Activated CD4-positive, alpha-beta T cell treated with anti-CD3 and anti-CD28 coated beads, Interleukin-2, amount 50 U/mL, for 24 hours (primary cell): ENCODE data around the gene SGCG.
A peak's percentile ranks its signal among the peaks of the same experiment; 100 is the strongest.
"Not testable (repeated sequence)": the region's sequence is repeated elsewhere in the genome, so short reads cannot be mapped to it uniquely, and the experiment has no call there.

Source experiments
- DNase-seq, 2 donors: peaks; one replicate each; pipeline ENCODE4 v3.0.0-alpha.2; 2020; ENCODE audit warnings: low read depth in 1 of 2, low spot score in 1 of 2

Gene SGCG

DNA sequence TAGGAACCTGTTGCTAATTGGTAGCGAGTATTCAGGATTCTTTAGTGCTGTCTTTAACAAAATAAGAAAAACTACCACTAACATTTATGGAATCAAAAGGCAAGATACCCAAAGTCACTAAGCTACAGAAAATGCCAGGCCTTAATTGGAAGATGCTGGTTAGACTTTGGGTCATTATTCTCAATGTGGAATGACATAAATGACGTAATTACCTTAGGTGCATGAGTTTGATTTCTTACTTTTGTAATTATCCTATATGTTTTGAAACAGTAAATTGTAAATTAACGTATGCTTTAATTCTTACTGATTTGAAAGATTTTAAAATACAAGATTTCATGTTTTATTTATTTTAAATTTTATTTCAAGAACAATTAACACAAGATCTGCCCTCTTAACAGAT is 25.0 kb downstream of the SGCG start:
- no peak for DNase-seq

DNA sequence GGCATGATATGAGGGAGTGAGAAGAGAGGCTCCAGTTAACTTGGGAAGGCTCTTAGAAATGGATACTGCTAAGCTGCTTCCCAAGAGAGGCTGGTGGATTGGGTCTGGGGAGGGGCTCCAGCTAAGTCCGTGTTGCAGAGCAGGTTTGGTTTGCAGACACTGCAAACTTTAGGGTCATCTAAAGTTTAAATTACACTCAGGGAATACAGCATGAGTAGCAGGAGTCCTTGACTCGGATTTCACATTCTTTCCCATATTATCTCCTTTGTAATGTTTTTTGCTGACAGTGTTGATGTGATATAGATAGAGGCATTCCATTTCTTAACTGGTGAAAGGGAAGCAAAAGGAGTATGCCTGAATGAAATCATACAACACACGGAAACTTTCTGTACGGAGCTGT is 31.9 kb downstream of the SGCG start:
- DNase-seq: no peak

DNA sequence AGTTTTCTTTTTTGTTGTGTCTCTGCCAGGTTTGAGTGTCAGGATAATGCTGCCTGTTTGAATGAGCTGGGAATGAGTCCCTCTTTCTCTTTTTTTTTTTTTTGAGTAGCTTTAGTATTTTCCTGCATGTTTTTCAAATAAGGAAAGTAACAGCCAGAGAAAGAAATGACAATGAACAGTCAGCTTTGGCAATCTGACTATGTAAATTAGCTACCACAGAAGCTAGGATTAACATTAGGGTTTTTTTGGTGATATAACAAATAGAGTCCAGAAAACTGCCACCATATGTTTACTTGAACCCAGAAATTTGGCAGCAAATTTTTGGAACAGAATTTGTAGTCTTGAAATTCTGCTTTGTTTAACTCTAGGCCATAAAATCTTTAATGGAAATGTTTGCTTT is 50.5 kb downstream of the SGCG start:
- DNase-seq: no peak

DNA sequence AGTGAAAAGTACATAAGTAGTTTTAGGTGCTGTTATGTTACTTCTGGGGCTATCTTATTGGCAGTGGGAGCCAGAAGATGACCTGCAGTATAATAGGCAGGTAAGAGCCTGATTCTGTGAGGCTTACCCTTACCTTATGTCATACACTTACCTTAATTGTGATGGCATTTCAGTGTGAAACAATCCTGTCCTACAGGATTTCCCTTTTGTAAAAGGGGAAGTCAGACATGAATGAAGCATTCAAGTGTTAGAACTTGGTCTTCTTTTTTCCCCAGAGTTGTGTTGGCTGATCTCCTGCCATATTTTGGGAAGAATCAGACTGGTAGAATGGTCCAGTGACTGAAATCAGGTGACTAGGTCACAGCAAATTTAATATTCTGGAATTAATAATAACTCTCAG is 55.2 kb downstream of the SGCG start:
- no peak for DNase-seq

DNA sequence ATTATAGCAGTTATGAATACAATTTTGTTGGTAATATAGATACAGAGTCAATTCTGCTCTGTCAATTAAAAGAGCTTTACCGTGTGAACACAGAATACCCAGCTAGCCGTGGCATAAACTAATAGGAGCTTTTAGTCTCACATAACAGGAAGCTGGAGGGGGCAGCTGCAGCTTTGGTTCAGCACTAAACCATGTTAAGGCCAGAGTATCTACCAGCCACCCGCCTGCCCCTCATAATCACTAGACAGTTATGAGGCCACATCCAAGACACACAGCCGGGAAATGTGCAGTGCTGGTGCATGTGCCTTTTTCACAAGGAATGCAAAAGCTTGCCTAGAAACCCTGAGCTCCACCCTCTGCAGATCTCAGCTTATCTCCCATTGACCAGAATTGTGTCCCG is 62.3 kb downstream of the SGCG start:
- no peak for DNase-seq

DNA sequence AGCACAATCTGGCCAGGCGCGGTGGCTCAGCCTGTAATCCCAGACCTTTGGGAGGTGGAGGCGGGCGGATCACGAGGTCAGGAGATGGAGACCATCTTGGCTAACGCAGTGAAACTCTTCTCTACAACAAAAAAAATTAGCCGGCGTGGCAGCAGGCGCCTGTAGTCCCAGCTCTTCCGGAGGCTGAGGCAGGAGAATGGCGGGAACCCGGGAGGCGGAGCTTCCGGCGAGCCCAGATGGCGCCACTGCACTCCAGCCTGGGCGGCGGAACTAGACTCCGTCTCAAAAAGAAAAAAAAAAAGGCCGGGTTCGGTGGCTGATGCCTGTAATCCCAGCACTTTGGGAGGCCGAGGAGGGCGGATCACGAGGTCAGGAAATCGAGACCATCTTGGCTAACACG is 67.6 kb downstream of the SGCG start:
- DNase-seq: not testable (repeated sequence)

DNA sequence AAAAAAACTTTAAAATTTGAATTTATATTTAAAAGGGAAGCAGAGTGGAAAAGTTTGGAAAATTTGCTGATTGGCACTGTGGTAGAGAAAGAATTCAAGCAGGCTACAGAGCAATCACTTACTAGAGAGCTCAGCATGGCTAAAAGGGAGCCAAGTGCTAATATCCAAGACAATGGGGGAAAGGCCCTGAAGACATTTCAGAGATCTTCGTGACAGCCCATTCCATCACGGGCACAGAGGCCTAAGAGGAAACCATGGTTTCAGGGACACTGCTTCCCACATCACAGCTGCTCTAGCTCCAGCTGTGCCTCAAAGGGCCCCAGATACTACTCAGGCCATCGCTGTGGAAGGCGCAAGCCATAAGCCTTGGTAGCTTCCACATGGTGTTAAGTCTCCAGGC is 73.7 kb downstream of the SGCG start:
- no peak for DNase-seq

DNA sequence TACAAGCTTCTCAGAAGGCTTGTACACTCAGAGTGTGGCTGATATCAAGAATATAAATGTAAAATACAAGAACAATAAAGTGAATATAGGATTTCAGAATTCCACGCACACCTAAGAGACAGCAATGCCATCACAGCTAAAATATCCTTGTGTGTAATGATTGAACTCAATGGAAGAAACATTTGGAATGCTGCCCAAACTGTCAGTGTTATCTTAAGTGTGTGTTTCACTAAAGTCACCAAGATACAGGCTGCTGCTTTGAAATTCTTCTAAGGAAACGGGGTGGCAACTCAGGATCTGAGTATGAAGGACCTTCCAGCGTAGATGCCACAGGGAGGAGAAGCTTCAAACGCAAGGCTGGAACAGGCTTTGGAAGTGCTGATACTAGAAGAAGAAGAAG is 86.8 kb downstream of the SGCG start:
- no peak for DNase-seq

DNA sequence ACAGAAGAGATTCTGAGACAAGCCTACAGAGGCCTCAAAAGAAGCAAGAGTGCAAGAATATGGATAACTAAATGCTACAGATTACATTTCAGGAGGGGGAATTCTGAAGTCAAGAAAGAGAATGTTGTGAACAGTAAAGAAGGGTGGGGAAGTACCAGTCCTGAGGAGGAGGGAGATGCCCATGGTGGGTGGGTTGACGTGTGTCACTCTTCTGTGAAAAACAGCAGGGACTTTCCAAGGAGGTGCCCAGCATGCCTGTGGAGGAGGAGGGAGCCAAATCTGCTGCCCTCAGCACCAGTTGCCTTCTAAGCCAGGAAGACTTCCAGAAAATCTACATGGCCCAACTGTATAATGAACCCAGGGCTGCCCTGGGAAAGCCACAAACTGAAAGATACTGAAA is 87.7 kb downstream of the SGCG start:
- peak in 1 of 2 donors; percentile 3 for DNase-seq

DNA sequence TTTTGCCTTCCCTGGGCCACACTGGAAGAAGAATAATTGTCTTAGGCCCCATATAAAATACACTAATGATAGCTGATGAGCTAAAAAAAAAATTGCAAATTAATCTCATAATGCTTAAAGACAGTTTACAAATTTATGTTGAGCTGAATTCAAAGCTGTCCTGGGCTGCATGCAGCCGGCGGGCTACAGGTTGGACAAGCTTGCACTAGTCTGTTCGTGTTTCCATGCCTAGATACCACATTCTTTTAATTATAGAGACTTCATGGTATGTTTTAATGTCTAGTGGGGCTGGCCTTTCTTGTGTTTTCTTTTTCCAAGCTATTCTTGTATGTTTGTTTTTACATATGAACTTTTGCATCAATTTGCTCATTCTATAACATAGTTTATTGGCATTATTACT is 90.6 kb downstream of the SGCG start:
- no peak for DNase-seq

DNA sequence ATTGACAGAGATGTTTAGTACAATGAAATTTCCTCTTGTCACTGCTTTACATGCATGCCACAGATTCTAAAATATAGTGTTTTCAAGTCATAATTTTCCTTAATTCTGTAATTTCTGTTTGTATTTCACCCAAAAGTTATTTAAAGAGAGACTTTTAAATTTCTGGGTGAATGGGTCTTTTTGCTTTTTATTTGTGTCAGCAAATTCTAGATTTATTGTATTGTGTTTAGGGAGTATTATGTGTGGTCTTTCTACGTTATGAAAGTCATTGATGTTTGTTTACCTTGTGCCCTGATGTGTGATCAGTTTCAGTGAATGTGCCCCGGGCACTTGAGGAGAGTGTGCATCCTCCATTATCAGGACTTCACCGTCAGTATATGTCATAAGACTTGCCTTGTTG is 92.7 kb downstream of the SGCG start:
- DNase-seq: no peak

DNA sequence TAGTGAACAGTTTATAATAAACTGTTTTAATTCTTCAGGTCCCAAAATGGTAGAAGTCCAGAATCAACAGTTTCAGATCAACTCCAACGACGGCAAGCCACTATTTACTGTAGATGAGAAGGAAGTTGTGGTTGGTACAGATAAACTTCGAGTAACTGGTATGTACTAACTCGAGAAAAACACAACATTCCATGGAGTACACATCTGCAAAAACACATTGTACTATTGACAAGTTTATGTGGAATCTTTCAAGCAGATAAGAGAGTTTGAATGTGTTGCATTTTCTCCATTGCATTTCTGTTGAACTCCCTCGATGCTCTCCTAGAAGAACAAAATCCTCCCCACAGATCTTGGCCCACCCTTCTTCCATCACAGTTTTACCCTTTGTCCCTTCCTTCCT is 98.5 kb downstream of the SGCG start:
- no peak for DNase-seq

DNA sequence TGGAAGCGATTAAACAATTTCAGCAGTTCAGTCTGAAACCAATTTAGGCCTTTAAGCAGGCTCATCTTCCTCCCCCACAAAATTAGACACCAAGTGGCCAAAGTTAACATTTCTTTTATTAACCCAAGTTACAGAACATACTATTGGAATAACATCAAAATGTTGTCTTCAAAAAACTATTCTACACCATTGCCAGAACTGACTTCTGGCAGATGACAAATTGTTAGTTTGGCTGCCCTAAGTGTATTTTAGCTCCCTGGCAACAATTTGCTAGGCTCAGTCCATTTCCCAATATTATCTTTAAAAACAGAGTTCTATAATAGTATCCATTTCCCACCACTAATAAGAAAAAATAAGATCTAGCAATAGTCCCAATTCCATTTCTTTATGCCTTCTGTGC is 107.8 kb downstream of the SGCG start:
- DNase-seq: no peak

DNA sequence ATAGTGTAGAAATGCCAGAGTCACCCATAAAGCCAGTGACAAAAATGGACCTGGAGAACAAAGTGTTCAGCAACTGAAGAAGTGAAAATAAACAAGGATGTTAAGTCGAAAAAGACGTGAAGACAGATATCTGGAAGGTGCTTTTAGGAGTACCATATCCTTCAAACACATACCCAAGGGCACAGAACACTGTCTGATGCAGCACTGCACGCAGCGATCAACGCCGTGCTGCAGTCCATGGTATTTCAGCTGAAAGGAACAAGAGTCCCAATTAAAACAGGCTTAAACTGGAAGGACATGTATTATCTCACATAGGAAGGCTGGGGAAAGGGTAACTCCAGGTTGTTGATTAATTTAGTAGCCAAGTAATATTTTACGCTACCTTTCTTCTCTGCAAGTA is 108.2 kb downstream of the SGCG start:
- no peak for DNase-seq

DNA sequence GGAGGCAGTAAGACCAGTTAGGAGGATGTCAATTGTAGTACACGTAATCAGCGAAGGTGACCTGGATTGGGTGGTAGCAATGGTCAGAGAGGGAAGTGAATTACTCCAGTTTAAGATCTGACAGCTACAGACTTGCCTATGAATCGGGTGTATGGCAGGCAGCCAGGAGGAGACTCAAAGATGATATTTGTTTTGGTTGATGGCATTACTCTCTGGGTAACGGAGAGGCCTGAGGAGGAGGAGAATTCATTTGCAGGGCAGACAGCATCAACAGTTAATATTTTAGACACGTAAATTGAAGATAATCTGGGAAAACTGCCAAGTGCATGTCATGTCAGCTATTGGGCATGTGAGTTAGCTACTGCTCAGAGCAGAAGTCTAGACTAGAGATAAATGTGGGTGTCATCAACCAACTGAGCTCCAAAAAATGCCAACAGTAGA is 109.2 kb downstream of the SGCG start:
- no peak for DNase-seq

DNA sequence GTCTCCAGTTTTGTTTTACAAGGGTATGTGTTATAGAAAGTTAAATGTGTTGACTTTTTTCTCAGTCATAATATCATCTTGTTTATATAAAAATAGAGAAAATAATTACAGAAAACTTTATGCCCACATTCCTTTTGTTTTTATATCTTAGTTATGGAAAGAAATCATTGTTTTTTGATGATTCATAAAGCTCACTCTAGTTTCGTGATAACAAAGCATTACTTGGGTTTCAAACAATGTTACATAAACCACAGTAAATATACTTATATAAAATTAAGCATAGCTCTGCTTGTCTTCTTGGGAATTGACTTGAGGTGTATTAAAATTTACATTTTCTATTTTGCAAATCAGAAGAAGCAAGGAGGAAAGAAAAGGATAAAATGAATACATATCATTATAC is 111.8 kb downstream of the SGCG start:
- no peak for DNase-seq

DNA sequence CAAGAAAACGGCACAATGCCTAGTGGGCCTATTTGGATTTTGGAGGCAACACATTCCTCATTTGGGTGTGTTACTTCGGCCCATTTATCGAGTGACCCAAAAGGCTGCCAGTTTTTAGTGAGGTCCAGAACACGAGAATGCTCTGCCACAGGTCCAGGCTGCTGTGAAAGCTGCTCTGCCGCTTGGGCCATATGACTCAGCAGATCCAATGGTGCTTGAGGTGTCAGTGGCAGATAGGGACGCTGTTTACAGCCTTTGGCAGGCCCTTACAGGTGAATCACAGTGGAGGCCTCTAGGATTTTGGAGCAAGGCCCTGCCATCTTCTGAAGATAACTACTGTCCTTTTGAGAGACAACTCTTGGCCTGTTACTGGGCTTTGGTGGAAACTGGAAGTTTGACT is 134.1 kb downstream of the SGCG start:
- DNase-seq: not testable (repeated sequence)

DNA sequence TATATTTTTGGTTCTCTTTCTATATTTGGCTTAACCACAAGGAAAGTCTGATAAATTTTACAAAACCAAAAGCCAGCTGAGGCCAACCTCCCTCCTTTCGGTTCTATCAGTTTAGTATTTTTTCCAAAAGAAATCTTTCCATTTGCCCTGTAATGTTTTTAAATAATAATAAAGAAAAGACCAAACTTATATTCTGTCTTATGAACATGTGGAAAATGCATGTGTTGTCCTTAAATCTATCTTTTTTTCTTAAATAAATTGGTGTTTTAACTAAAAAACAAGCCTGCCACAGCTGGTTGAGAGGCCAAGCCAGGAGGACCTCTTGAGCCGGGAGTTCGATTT is 139.1 kb downstream of the SGCG start:
- no peak for DNase-seq

DNA sequence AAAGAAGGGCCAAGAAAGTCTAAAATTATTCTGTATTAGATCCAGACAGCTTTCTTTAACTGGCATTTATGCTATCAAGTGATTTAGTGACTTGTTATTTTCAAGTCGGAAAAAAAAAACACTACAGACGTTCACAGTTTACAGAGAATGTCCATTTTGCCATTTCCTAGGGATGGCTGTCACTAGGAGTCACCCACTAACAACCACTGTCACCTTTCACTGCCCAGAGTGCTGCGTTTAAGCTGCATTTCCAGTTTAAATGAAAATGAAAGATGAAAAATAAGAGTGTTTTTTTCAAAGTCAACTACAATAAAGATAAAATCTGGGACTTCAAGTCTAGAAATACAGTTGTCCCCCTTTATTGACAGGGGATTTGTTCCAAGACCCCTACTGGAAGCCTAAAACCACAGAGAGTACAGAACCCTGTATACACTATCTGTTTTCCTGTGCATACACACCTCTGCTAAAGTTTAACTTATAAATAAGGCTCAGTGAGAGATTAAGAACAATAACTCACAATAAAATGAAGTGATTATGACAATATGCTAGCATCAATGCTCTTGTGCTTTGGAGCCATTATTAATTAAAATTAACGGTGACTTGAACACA is 140.3 kb downstream of the SGCG start:
- no peak for DNase-seq

DNA sequence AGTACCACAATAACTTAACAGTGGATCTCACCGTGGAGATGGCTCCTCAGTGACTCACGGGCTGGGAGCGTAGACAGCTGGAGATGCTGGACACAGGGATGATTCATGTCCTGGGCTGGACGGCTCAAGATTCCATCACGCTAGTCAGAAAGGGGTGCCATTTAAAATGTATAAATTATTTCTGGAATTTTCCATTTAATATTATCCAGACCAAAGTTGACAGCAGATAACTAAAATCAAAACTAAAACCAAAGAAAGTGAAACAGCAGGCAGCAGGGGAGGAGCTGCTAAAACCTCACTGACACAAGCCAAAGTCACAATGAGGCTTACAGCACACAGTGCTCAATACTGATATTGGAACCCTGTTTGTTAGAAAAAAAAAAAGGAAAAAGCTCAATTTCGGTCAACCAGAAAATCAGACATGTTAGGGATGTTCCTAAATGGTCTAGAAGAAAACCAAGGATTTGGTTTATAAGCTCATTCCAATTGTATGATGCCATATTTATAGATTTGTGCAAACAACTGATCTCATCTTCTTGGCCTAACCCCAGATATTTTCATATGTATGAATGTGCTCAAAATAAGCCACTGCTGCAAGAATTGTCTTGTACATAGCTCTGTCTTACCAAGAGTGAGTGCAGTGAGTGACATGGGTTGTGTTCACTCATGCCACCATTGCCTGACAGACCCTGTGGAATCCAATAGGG is 140.9 kb downstream of the SGCG start:
- DNase-seq: no peak

DNA sequence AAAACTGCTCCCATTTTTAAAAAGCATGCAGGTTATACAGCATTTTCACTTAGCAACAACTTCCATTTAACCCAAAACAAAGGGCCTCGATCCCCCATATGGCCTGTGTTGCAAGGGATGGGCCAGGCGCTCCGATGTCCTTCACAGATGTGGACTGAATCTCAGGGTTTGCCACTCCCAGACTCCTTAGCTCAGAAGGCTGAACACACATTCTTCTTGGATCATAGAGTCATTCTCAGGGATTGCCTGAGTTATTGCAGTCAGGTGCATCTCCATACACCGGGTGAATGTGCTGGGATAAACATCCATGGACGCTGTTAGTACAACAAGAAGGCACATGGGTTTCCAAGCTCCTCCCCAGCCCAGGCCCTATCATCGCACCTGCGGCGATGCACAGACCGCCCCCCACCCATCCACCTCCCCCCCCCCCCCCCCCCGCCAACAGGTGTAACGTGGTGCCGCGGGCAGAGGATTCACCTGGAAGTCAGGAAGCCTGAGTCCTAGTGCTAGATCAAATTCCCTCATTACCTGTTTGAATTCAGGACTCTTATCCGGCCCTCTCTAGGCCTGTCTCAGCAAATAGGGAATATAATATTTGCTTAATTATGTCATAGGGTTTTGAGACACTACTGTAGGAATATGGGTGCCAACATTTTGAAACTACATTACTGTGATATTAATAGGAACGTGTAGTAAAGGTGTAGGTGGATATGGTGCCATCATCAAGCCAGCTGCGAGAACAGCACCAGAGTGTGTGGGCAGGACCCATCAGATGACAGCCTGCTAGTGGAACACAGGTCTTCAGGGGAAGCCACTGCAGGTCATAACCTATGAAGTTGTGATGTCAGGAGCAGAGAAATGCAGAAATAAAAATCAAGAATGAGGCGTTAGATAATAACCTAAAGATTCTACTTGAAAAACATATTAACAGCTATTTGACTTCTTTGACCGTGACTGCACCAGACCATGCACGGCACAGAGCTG is 141.9 kb downstream of the SGCG start:
- DNase-seq: no peak
